ENCODE results near the gene IGSF8.
"Not testable (repeated sequence)": the region's sequence is repeated elsewhere in the genome, so short reads cannot be mapped to it uniquely, and the experiment has no call there.

Gene IGSF8

DNA sequence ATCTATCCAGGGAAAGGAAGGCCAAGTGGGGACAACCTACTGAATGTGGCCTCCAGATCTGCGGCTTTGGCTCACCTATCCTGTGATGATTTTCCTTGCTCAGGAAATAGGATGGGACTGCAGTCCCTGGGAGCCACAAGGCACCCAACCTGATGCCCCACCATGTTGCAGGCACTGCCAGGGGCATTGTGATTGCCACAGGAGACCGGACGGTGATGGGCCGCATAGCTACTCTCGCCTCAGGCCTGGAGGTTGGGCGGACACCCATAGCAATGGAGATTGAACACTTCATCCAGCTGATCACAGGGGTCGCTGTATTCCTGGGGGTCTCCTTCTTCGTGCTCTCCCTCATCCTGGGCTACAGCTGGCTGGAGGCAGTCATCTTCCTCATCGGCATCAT, 29.0 kb upstream of the IGSF8 start:
- H3K9me2 ChIP-seq (replicated peaks; ENCODE audit: control insufficient read depth, low read length), result no peaks in the 10 kb centered on the region
- no peaks in the 10 kb centered on the region for H3K36me3 ChIP-seq (ENCODE audit: control insufficient read depth, low read length)
- H4K20me1 ChIP-seq (ENCODE audit: control insufficient read depth, insufficient read depth, low read depth, low read length), result no peaks in the 10 kb centered on the region
- H3F3A ChIP-seq (ENCODE audit: control insufficient read depth, insufficient read depth), result no peaks in the 10 kb centered on the region
- no peaks in the 10 kb centered on the region for H3K79me2 ChIP-seq (ENCODE audit: control insufficient read depth, low read length)
- no peaks in the 10 kb centered on the region for H3K4me1 ChIP-seq (ENCODE audit: control insufficient read depth, low read length)
- no peak overlapping the region for H3K27ac ChIP-seq (ENCODE audit: low read depth, low read length)
- TF ChIP-seq, protein P1, sequence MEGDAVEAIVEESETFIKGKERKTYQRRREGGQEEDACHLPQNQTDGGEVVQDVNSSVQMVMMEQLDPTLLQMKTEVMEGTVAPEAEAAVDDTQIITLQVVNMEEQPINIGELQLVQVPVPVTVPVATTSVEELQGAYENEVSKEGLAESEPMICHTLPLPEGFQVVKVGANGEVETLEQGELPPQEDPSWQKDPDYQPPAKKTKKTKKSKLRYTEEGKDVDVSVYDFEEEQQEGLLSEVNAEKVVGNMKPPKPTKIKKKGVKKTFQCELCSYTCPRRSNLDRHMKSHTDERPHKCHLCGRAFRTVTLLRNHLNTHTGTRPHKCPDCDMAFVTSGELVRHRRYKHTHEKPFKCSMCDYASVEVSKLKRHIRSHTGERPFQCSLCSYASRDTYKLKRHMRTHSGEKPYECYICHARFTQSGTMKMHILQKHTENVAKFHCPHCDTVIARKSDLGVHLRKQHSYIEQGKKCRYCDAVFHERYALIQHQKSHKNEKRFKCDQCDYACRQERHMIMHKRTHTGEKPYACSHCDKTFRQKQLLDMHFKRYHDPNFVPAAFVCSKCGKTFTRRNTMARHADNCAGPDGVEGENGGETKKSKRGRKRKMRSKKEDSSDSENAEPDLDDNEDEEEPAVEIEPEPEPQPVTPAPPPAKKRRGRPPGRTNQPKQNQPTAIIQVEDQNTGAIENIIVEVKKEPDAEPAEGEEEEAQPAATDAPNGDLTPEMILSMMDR (IDR thresholded peaks at IDR 0.05; ENCODE audit: low read depth, low read length, poor library complexity, severe bottlenecking), result no peak
- TF ChIP-seq EZH2phosphoT487 (IDR thresholded peaks at IDR 0.05; ENCODE audit: borderline replicate concordance, low read length), result no peak
- no peak overlapping the region for H3K4me3 ChIP-seq (ENCODE audit: low read length)
- H3K9me3 ChIP-seq (ENCODE audit: control insufficient read depth, insufficient read depth, low read length), result no peaks in the 10 kb centered on the region
- peaks cover 10% of the 10 kb centered on the region for H3K27me3 ChIP-seq (ENCODE audit: control insufficient read depth, low read length)
- no peak overlapping the region for H3K4me2 ChIP-seq (ENCODE audit: low read length)

GRCh38 chr1:160126342-160126741, 27.9 kb upstream of the IGSF8 start:
- H3K4me1 ChIP-seq (ENCODE audit: control insufficient read depth, low read length); H4K20me1 ChIP-seq (ENCODE audit: control insufficient read depth, insufficient read depth, low read depth, low read length); H3K4me3 ChIP-seq (ENCODE audit: low read length); H3K79me2 ChIP-seq (ENCODE audit: control insufficient read depth, low read length); H3K27ac ChIP-seq (ENCODE audit: low read depth, low read length); H3K36me3 ChIP-seq (ENCODE audit: control insufficient read depth, low read length); H3F3A ChIP-seq (ENCODE audit: control insufficient read depth, insufficient read depth); H3K27me3 ChIP-seq (ENCODE audit: control insufficient read depth, low read length); H3K4me2 ChIP-seq (ENCODE audit: low read length); H3K9me3 ChIP-seq (ENCODE audit: control insufficient read depth, insufficient read depth, low read length); H3K9me2 ChIP-seq (replicated peaks; ENCODE audit: control insufficient read depth, low read length): not testable (repeated sequence)

DNA sequence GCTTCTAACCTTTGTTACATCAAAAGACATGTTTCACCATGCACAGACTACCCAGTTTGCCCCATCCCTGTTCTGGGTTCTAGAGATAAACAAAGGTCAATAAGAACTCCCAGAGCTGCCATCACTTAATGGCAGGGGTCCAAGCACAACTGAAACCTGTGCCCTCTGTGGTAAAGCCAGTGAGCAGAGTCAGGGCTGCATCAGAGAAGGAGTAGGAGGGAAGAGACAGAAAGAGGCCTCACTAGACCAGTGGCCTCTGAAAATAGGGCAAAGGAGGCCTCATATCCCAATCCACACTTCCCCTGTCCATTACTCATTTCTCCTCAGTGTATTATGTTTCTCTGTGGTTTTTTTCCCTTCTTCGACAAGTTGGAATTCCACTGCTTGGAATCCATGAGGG, 27.3 kb upstream of the IGSF8 start:
- Histone ChIP-seq H3F3A (ENCODE audit: control insufficient read depth, insufficient read depth) (no peaks in the 10 kb centered on the region), H3K9me3 (ENCODE audit: control insufficient read depth, insufficient read depth, low read length) (no peaks in the 10 kb centered on the region), H4K20me1 (ENCODE audit: control insufficient read depth, insufficient read depth, low read depth, low read length) (no peaks in the 10 kb centered on the region), H3K27ac (ENCODE audit: low read depth, low read length) (no peak overlapping the region), H3K4me3 (ENCODE audit: low read length) (no peak overlapping the region), H3K27me3 (ENCODE audit: control insufficient read depth, low read length) (peaks cover 3% of the 10 kb centered on the region; the same call in 1 of the 2 replicates), H3K4me1 (ENCODE audit: control insufficient read depth, low read length) (no peaks in the 10 kb centered on the region), H3K9me2 (replicated peaks; ENCODE audit: control insufficient read depth, low read length) (no peaks in the 10 kb centered on the region), H3K79me2 (ENCODE audit: control insufficient read depth, low read length) (no peaks in the 10 kb centered on the region), H3K4me2 (ENCODE audit: low read length) (no peak overlapping the region), H3K36me3 (ENCODE audit: control insufficient read depth, low read length) (no peaks in the 10 kb centered on the region)
- TF ChIP-seq, protein P1 (IDR thresholded peaks at IDR 0.05; ENCODE audit: low read depth, low read length, poor library complexity, severe bottlenecking), result no peak
- no peak for TF ChIP-seq EZH2phosphoT487 (IDR thresholded peaks at IDR 0.05; ENCODE audit: borderline replicate concordance, low read length)

DNA sequence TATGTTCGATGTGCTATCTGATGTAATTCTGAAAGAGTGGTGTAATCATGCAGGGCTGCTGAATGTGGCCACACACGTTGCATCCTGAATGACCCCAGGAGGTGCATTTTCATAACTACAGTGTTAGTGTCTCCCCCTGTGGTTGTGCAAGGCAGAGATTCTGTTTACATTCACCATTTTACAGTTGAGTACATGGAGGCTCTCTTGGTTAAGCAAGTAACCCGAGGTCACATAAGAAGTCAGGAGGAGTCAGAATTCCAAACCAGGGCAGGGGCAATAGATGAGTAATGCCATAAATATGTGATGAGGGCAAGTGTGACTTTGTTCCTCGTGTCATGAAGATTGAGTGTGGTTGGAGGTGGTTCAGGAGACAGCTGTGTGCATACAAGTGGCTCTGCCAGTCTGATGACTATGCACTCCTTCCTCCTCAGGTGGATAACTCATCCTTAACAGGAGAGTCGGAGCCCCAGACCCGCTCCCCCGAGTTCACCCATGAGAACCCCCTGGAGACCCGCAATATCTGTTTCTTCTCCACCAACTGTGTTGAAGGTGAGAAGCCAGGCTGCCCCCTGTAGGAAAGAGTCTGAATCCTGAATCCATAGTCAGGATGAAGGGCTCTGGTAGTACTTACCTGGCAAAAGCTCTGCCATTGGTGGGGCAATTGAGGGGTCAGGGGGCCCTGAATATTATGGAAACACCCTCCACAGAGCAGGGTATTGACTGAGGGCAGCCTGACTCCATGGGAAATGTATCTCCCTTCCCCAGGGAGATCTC, 26.5 kb upstream of the IGSF8 start:
- H3K4me2 ChIP-seq (ENCODE audit: low read length), result no peak overlapping the region
- no peaks in the 10 kb centered on the region for H3K4me1 ChIP-seq (ENCODE audit: control insufficient read depth, low read length)
- no peaks in the 10 kb centered on the region for H3F3A ChIP-seq (ENCODE audit: control insufficient read depth, insufficient read depth)
- H3K9me3 ChIP-seq (ENCODE audit: control insufficient read depth, insufficient read depth, low read length), result no peaks in the 10 kb centered on the region
- H3K4me3 ChIP-seq (ENCODE audit: low read length), result no peak overlapping the region
- TF ChIP-seq, protein P1 (IDR thresholded peaks at IDR 0.05; ENCODE audit: low read depth, low read length, poor library complexity, severe bottlenecking), result peak; percentile 8
- no peak for TF ChIP-seq EZH2phosphoT487 (IDR thresholded peaks at IDR 0.05; ENCODE audit: borderline replicate concordance, low read length)
- H3K36me3 ChIP-seq (ENCODE audit: control insufficient read depth, low read length), result no peaks in the 10 kb centered on the region
- H3K9me2 ChIP-seq (replicated peaks; ENCODE audit: control insufficient read depth, low read length), result no peaks in the 10 kb centered on the region
- peaks cover 3% of the 10 kb centered on the region; the same call in 1 of the 2 replicates for H3K27me3 ChIP-seq (ENCODE audit: control insufficient read depth, low read length)
- no peaks in the 10 kb centered on the region for H4K20me1 ChIP-seq (ENCODE audit: control insufficient read depth, insufficient read depth, low read depth, low read length)
- no peak overlapping the region for H3K27ac ChIP-seq (ENCODE audit: low read depth, low read length)
- no peaks in the 10 kb centered on the region for H3K79me2 ChIP-seq (ENCODE audit: control insufficient read depth, low read length)
